K562 (cell line): ENCODE results near the gene PIK3CG. TPM values are rescaled to one million over a fixed set of nuclear protein-coding genes. Genes with fewer than 3 reads are reported as not detected.

Experiments
- ARID1B ChIP-seq: fragments of 450-650 bp; IDR thresholded peaks from 2 replicates; pipeline ENCODE4 v1.6.1; 2016; ENCODE audit warnings: antibody characterized with exemption, mild to moderate bottlenecking, inconsistent platforms
- BHLHE40 ChIP-seq: IDR thresholded peaks from 2 replicates; pipeline ENCODE4 v1.6.1; 2011; ENCODE audit warnings: low read length, improper control_type of control experiment
- CGGBP1 ChIP-seq: fragments of 250-450 bp; sonication (Bioruptor Pico); IDR thresholded peaks from 2 replicates; pipeline ENCODE4 v1.9.0; 2021; ENCODE audit warnings: mild to moderate bottlenecking
- CREM ChIP-seq: IDR thresholded peaks from 2 replicates; pipeline ENCODE4 v1.6.1; 2014; ENCODE audit warnings: antibody characterized with exemption, low read depth
- EGR1 ChIP-seq: fragments of 450-650 bp; conservative IDR thresholded peaks from 2 replicates; pipeline ENCODE4 v1.6.1; 2017; ENCODE audit warnings: mild to moderate bottlenecking
- ELF4 ChIP-seq: fragments of 450-650 bp; formaldehyde crosslinking; IDR thresholded peaks from 2 replicates; pipeline ENCODE4 v1.4.0; 2022; ENCODE audit warnings: missing genetic modification characterization
- IRF9 ChIP-seq: fragments of 450-650 bp; IDR thresholded peaks from 2 replicates; pipeline ENCODE4 v1.6.1; 2016; ENCODE audit warnings: missing biosample characterization, missing genetic modification characterization
- KLF16 ChIP-seq: IDR thresholded peaks from 2 replicates; pipeline ENCODE4 v1.6.1; 2016; ENCODE audit warnings: antibody characterized with exemption
- MBD2 ChIP-seq: sonication (generic); IDR thresholded peaks from 2 replicates; pipeline ENCODE4 v1.6.1; 2016; ENCODE audit warnings: low read depth, borderline replicate concordance
- MITF ChIP-seq: IDR thresholded peaks from 2 replicates; pipeline ENCODE4 v1.6.1; 2014; ENCODE audit warnings: antibody characterized with exemption
- NFATC3 ChIP-seq: fragments of 450-650 bp; IDR thresholded peaks from 2 replicates; pipeline ENCODE4 v1.6.1; 2017; ENCODE audit warnings: mild to moderate bottlenecking
- NR0B1 ChIP-seq: fragments of 450-650 bp; IDR thresholded peaks from one replicate; pipeline ENCODE4 v1.6.1; 2018; ENCODE audit warnings: mild to moderate bottlenecking, moderate library complexity; ENCODE audit not compliant: partially characterized antibody
- PML ChIP-seq: IDR thresholded peaks from 2 replicates; pipeline ENCODE4 v1.6.1; 2012; ENCODE audit warnings: low read length, inconsistent platforms
- POLR2H ChIP-seq: IDR thresholded peaks from 2 replicates; pipeline ENCODE4 v1.6.1; 2016; ENCODE audit warnings: missing genetic modification characterization, low read depth, mild to moderate bottlenecking, control low read depth, missing compliant biosample characterization, moderate library complexity
- RCOR1 ChIP-seq, 2 experiments: IDR thresholded peaks; 2 replicates each; pipeline ENCODE4 v1.6.1; 2012; ENCODE audit warnings: low read depth in 2 of 2, low read length in 2 of 2, borderline replicate concordance in 1 of 2, improper control_type of control experiment in 1 of 2
- TEAD4 ChIP-seq, 2 experiments: sonication (generic) in 1 of 2; formaldehyde crosslinking in 1 of 2; IDR thresholded peaks; 2 replicates each; pipeline versions ENCODE4 v1.6.1 to v1.8.0; 2012 to 2022; ENCODE audit warnings: borderline replicate concordance in 1 of 2, inconsistent platforms in 1 of 2, low read length in 1 of 2, mild to moderate bottlenecking in 1 of 2, missing genetic modification reagents in 1 of 2
- ZKSCAN3 ChIP-seq: fragments of 250-450 bp; sonication (Bioruptor Pico); IDR thresholded peaks from 2 replicates; pipeline ENCODE4 v1.4.0; 2020
- ZNF3 ChIP-seq: fragments of 250-450 bp; sonication (Bioruptor Pico); IDR thresholded peaks from 2 replicates; pipeline ENCODE4 v1.5.0; 2021; ENCODE audit warnings: mild to moderate bottlenecking, moderate library complexity
- ZNF436 ChIP-seq: fragments of 250-450, 450-650 bp; sonication (Bioruptor Pico); formaldehyde crosslinking; IDR thresholded peaks from 2 replicates; pipeline ENCODE4 v1.7.0; 2020; ENCODE audit warnings: mild to moderate bottlenecking
- ZNF592 ChIP-seq: fragments of 450-650 bp; IDR thresholded peaks from 2 replicates; pipeline ENCODE4 v1.6.1; 2017; ENCODE audit warnings: antibody characterized with exemption, mild to moderate bottlenecking
- ZNF766 ChIP-seq: fragments of 200-800 bp; sonication (Bioruptor generic); conservative IDR thresholded peaks from 2 replicates; pipeline ENCODE4 v1.6.1; 2016; ENCODE audit warnings: missing genetic modification characterization, missing compliant biosample characterization
- polyA plus RNA-seq, 8 experiments: library from polyadenylated mRNA; depleted of rRNA in 4 of 8; stranded (reverse) in 5 of 8; unstranded in 3 of 8; fragments of >200 nt; fragmentation: Nextera tagmentation in 2 of 8; fragmentation: Illumina TruSeq in 1 of 8; extraction: Ambion mirVana in 2 of 8; extraction: Trizol in 1 of 8; gene quantifications; 2 replicates each; pipeline versions ENCODE4 v1.2.1 to v1.2.3, GENCODE V29; 2011 to 2014; ENCODE audit warnings: inconsistent platforms in 1 of 8, missing spikeins in 1 of 8
- total RNA-seq, 7 experiments: library from RNA; depleted of rRNA in 6 of 7; stranded (reverse); fragments of >200 nt in 6 of 7; fragmentation: Illumina TruSeq in 2 of 7; extraction: Trizol in 2 of 7; gene quantifications; 2 replicates each; pipeline versions ENCODE4 v1.2.1 to v1.2.3, GENCODE V29; 2011 to 2021; ENCODE audit warnings: low replicate concordance in 1 of 7

Gene PIK3CG
- total and polyA plus RNA-seq, 9 of the 15 experiments (the other 6 are each of a cell fraction or from before 2014, with no cell fraction given): 5.3 to 42.5 (median 29.0) TPM

GRCh38 chr7:106863274-106863997 is 1.6 kb upstream of the PIK3CG start (continued):
- TF ChIP-seq ARID1B (0 out of 2 replicates have a peak, but pooled peaks have one; percentile 6), ZNF436 (CRISPR knock-in tag) (no peak), TEAD4 (IDR thresholded peaks at IDR 0.05; ENCODE audit: low read length) (peak; percentile 77), TEAD4 (CRISPR knock-in tag; IDR thresholded peaks at IDR 0.05; ENCODE audit: borderline replicate concordance) (no peak), NR0B1 (no peak), KLF16 (peak; percentile 72), ZNF3 (no peak), ZKSCAN3 (no peak), NFATC3 (no peak), ELF4 (CRISPR knock-in tag) (no peak), CREM (0 out of 2 replicates have a peak, but pooled peaks have one; percentile 20), ZNF766 (CRISPR knock-in tag) (peak; percentile 68; the same call in 1 of the 2 replicates), POLR2H (tag) (peak; percentile 59; the same call in 1 of the 2 replicates), CGGBP1 (CRISPR knock-in tag) (no peak), MITF (no peak), MBD2 (no peak), IRF9 (no peak), RCOR1 (IDR thresholded peaks at IDR 0.05; ENCODE audit: borderline replicate concordance in 1 of 2, low read depth in 2 of 2, low read length in 2 of 2) (peak in 1 of 2 experiments; percentile 33; a peak in 1 of 4 replicates), ZNF592 (no peak), BHLHE40 (peak; percentile 31; the same call in 1 of the 2 replicates), PML (no peak), EGR1 (peak; percentile 99)
